ENCODE data around the gene DHPS. TPM values are rescaled to one million over a fixed set of nuclear protein-coding genes. Genes with fewer than 3 reads are reported as not detected.

Gene DHPS
- total and polyA plus RNA-seq, 2 donors (not counting 3 experiments of a cell fraction or from before 2014, with no cell fraction given): 68.4 to 90.1 TPM

DNA sequence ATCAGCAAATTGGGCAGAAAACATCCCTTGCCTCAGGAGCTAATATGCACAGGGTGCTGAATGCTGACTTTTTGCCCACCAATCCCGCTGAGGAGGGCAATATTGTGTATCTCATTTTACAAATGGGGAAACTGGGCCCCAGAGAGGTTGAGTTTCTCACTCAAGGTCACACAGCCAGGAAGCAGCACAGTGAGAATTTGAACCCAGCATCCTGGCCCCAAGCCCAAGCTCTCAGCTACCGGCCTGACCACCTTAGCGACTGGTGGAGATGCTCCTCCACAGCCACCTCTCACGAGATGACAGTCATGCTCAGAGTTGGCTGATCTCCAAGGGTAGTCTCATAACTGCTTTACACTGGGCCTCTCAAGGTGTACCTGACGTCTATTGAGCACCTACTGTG, 11.3 kb upstream of the DHPS start:
- Histone ChIP-seq H3K4me3 (replicated peaks in 1 of 3; ENCODE audit: insufficient read depth in 1 of 3, low read depth in 1 of 3, low read length in 3 of 3) (no peak overlapping the region), H3K27me3 (ENCODE audit: control insufficient read depth in 2 of 2, insufficient read depth in 2 of 2, low read length in 2 of 2) (no peaks in the 10 kb centered on the region), H3K36me3 (ENCODE audit: control insufficient read depth in 2 of 2, extremely low read depth in 1 of 2, insufficient read depth in 2 of 2, low read length in 2 of 2) (peaks cover 0 to 1% of the 10 kb centered on the region in 2 experiments), H3K27ac (ENCODE audit: insufficient read depth, low read depth, low read length) (no peak overlapping the region), H3K9me3 (replicated peaks; ENCODE audit: control insufficient read depth, insufficient read depth, low read length) (no peaks in the 10 kb centered on the region), H3K9ac (replicated peaks; ENCODE audit: extremely low read depth, insufficient read depth, low read length) (no peak overlapping the region), H2AFZ (ENCODE audit: low read depth, low read length) (no peak overlapping the region), H4K20me1 (replicated peaks; ENCODE audit: control insufficient read depth, extremely low read depth, insufficient read depth, low read length) (no peaks in the 10 kb centered on the region), H3K4me2 (ENCODE audit: insufficient read depth, low read length) (no peak overlapping the region), H3K79me2 (ENCODE audit: control insufficient read depth, insufficient read depth, low read length) (no peaks in the 10 kb centered on the region), H3K9me1 (replicated peaks; ENCODE audit: control insufficient read depth, extremely low read depth, insufficient read depth, low read length) (no peaks in the 10 kb centered on the region), H3K4me1 (ENCODE audit: control insufficient read depth, extremely low read depth, insufficient read depth, low read length) (peaks cover 15% of the 10 kb centered on the region)
- ChIA-PET CTCF (no interaction called here), POLR2A (no interaction called here)
- FAIRE-seq: no peak
- dilution Hi-C loops (cut with MboI; ENCODE audit: extremely low pct_ligation_motif_present, low sequenced_read_pairs): no loop called here
- no peak for TF ChIP-seq POLR2A (IDR thresholded peaks at IDR 0.05; ENCODE audit: low read depth, low read length)
- TF ChIP-seq POLR2AphosphoS5 (IDR thresholded peaks at IDR 0.05; ENCODE audit: insufficient read depth, low read depth, low read length): no peak
- TF ChIP-seq, protein P1, sequence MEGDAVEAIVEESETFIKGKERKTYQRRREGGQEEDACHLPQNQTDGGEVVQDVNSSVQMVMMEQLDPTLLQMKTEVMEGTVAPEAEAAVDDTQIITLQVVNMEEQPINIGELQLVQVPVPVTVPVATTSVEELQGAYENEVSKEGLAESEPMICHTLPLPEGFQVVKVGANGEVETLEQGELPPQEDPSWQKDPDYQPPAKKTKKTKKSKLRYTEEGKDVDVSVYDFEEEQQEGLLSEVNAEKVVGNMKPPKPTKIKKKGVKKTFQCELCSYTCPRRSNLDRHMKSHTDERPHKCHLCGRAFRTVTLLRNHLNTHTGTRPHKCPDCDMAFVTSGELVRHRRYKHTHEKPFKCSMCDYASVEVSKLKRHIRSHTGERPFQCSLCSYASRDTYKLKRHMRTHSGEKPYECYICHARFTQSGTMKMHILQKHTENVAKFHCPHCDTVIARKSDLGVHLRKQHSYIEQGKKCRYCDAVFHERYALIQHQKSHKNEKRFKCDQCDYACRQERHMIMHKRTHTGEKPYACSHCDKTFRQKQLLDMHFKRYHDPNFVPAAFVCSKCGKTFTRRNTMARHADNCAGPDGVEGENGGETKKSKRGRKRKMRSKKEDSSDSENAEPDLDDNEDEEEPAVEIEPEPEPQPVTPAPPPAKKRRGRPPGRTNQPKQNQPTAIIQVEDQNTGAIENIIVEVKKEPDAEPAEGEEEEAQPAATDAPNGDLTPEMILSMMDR (IDR thresholded peaks at IDR 0.05; ENCODE audit: extremely low read depth in 1 of 2, insufficient read depth in 1 of 2, low read depth in 1 of 2, low read length in 2 of 2): no peak
- TF ChIP-seq JUN (IDR thresholded peaks at IDR 0.05; ENCODE audit: borderline replicate concordance, insufficient read depth, insufficient read length, low read depth): no peak
- TF ChIP-seq EZH2 (IDR thresholded peaks at IDR 0.05; ENCODE audit: borderline replicate concordance, low read depth, low read length, severe bottlenecking): no peak
- no peak for TF ChIP-seq MAX (IDR thresholded peaks at IDR 0.05; ENCODE audit: insufficient read depth, insufficient read length)
- no peak for TF ChIP-seq FOS (IDR thresholded peaks at IDR 0.05; ENCODE audit: borderline replicate concordance, insufficient read depth, low read length)
- no peak for TF ChIP-seq MYC (IDR thresholded peaks at IDR 0.05; ENCODE audit: low read depth, low read length)
- TF ChIP-seq GATA2 (IDR thresholded peaks at IDR 0.05; ENCODE audit: insufficient read depth, insufficient read length, low read depth, low read length): no peak
- no peak for DNase-seq (ENCODE audit: low read depth, low spot score)
- intact Hi-C loops (cut with micrococcal nuclease): no loop called here
- no TSS peak for BruUV-seq (replicated peaks)
